ENCODE data around the gene COX19.
"Not testable (repeated sequence)": the region's sequence is repeated elsewhere in the genome, so short reads cannot be mapped to it uniquely, and the experiment has no call there.

COX19 gene

DNA sequence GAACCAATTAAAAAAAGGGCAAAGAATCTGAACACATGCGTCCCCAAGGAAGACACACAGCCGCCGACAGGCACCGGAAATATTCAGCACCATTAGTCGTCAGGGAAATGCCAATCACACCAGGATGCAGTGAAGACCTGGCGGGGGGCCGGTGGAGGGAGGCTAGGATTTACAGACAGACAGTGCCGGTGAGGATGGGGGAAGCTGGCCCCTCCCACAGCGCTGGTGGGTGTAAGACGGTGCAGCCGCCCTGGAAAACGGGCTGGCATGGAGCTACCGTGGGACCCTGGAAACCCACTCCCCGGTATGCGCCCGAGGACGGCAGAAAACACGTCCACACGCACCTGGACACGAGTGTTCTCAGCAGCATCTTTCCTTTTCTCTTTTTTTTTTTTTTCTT is 16.1 kb downstream of the COX19 start:
- DNase-seq = no peak

DNA sequence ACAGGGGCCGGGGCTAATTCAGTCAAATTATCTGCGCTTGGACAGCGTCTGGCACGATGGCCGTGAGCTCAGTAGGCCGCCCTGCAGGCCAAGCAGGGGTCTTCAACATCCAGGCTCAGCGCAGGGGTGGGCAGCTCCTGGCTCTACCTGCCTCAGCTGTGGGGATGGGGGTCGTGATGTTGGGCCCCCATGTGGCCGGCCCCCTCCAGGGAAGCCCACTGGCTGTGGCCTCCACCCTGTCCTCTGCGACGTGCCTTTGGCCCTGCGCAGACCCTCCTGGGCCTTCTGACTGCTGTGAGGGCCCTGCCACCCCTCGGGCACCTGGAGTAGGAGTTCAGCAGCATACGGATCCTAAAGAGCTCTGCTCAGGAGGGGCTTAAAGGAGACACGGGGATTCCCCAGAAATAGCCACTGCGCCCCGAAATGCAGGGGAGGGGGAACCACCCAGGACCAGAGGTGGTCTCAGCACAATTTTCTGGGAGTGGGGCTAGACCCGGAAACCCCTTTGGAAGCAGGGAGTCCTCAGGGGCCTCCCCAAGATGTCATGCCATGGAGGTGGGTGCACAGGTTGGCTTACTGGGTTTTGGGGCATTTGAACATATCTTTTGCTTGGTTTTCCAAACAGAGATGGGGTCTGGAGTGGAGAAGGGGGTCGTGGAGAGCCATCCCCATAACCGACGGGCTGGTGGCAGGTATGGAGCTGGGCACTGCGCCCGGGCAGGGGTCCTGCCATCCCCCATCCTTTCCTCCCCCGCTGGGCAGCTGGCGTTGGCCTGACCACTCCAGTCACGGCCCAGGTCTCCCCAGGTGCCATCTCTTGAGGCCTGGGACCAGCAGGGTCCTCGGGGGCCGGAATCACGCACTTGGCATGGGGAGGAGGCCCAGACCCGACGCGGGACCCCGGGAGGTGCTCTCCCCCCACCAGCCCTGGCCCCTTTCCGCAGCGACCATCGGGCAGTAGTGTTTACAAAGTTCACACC is 16.8 kb downstream of the COX19 start:
- DNase-seq = no peak

DNA sequence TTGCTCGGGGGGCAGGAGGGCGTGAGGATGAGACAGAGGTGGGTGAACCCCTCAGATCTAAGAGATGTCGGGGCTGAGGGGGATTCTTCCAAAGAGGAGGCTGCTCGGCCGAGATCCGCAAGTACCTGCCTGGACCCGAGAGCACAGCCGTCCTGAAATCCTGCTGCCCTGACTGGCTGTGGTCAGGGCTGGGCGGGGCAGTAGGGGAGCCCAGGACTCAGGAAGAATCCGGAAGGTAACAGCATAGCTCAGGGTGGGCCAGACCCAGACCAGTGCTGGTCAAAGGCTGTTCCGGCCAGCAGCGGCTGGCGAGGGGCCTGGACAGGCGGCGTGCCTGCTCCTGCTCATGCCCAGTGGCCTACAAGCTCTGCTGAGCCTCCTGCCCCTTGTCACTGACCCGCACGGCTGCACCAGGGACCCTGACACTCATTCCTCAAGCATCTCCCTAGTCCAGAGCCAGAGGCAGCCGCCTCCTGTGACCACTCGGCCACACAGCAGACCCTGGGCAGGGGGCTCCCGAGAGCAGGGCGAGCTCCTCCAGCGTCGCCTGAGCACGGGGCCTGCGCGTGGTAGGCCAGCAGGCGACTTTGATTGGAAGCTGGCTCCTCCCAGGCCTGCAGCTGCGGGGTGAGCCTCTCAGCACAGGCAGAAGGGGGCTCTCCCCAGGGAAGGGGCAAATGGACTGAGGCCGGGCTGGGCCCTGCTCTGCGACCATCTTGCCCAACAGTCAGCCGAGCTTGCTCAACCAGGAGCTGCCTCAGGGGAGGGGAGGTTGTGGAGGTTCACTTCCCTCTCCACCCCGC is 17.7 kb downstream of the COX19 start:
- DNase-seq = no peak

DNA sequence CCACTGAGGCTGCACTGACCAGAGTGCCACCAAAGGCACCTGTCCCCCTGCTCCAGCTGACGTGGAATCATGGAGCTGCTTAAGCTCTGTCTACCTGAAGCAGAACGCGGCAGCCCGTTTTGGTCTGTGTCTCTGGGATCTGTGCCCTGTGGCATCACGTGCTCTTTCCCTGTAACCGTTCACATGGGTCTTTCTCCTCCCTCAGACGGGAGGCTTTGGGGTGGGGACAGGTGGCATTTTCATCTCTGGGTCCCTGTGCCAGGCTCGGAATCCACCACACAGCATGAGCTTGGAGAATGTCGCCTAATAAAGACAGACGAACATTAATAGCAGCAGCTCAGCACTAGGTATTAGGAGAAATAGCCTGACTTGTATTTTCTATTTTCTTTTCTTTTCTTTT is 19.3 kb downstream of the COX19 start:
- no peak for DNase-seq

DNA sequence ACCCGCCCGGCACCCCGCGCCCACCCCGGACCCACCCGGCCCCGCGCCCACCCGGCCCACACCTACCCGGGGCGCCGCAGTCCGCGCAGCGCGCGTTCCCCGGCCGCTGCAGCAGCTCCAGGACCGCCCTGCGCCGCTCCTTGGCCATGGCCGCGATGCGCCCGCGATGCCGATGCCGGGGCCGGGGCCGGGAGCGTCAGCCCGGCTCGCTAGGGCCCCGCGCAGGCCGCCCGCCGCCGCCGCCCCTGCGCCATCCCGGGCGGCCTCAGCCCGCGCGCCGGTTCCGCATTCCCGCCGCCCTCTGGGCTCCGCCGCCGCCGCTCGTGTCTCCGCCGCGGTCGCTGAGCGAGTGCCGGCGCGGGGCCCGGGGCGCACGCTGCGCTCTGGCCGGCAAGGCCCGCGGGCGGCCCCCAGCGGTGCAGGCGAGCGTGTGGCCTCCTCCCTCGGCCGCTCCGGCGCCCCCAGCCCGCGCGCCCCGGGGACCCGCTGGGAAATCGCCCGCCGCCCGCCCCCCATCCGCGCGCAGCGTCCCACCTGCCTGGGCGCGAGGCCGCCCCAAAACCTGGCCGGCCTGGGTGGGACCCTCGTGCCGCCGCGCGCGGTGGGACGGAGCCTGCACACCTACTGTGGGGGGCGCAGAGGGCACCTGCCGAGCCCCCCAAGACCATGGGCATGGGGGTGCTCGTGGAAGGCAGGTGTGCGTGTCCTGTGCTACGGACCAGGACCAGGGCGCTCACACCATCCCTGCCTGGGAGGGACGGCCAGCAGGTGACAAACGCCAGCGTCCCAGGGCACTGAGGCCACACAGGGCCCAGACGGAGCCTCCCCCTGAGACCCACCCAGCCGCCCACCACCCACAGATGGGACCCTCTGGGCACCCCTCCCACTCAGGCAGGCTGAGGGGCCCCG is 20.8 kb downstream of the COX19 start, which contains the start of gene ADAP1:
Gene ADAP1 (minus strand): TSS at position 351 of the 909 bp plus-strand sequence. CDS start 203 bp downstream, at position 148.
- DNase-seq = peak; percentile 66

DNA sequence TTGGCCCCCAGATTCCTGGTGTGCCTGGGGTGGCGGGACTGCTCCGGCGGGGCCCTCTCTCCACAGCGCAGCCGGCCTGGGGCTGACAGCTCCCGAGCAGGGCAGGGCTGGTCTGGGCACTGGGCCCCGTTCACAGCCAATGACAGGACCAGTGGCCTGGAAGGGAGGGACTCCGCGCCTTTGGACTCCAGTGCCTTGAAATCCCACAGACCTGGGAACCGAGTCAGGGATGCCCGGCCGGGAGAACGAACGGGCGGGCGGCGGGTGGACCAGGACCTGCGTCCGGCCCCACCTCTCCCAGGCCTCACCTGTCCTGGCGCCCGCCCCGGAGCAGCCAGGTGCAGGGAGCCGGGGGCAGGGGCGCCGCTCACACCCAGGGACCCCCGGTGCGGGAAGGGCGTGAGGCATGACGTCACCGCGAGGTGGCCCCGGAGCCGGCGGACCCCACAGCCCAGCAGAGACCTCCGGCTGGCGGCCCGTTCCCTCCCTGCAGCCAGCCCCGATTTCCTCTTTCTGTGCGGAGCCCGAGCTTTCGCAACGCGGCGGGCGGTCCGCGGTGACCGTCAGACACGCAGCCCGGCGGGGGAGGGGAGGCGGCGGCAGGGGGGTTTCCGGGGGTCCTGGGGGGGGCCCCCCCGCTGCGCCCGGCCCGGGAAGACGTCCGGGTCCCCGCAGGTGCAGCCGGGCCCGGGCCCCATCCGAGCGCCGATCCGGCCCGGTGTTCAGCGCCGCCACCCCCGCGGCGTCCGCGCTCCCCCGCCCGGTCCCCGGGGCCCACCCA is 21.6 kb downstream of the COX19 start:
- DNase-seq = no peak

DNA sequence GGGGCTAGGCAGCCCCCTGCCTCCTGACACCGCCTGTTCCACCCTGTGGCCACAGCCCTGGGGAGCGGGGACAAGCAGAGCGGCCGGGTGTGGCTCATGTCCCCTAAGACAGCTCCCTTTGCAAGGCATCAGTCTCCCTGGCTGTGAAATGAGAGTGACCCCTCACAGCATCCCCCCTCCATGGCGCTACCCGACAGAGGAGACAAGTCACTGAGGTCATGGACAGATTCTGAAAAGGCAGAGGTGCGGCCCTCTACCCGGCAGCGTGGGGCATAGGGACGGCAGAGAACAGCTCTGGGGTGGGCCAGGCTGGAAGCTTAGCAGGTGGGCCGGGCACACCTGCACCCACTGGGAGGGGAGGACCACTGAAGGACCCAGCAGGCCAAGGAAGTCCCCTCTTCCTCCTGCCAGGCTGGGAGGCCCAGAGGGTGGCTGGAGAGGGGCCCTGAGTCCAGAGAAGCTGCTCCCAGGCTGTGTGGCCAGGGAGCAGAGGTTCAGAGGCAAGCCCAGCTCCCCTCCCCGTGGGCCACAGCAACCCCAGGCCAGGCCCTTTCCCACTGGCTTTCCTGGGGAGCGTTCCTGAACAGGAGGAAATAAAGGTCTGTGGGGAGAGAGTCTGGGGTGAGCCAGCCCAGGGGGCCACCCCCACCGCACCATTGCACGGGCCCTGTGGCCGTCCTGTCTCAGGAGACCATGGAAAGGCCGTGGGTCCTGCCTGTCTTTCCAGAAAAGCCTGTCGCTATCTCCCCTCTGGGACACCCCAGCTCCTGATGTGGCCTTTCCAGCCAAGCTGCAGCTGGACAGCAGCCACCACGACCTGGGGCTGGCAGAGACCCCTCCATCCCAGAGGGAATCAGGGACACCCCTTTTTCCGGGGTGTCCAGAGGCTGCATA is 22.6 kb downstream of the COX19 start:
- no peak for DNase-seq

DNA sequence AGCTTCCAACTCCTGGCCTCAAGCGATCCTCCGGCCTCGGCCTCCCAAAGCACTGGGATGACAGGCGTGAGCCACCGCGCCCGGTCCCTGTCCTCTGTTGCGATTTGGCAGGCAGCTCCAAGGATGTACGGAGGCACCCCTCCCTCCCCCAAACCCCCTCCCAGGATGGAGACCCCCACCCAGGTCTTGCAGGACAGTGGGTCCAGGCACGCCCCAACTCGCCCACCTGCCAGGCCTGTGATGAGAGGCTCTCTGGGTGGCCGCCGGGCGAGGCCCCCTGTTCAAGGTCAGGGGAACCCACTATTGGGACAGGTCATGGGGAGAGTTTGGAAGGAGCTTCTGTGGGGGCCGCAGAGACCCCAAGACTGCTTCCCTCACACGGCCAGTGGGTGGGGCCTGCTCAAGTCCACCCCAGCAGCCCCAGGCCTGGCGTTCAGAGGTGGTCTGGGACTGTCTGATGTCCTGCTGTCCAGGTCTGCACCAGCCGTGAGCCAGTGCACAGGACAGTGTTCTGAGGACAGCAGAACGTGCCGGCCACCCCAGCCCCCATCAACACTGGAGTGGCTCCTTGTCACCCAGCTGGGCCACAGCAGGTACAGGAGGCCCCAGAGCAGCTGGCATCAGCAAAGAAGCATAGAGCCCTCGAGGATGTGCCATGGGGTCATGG is 23.3 kb downstream of the COX19 start:
- no peak for DNase-seq

DNA sequence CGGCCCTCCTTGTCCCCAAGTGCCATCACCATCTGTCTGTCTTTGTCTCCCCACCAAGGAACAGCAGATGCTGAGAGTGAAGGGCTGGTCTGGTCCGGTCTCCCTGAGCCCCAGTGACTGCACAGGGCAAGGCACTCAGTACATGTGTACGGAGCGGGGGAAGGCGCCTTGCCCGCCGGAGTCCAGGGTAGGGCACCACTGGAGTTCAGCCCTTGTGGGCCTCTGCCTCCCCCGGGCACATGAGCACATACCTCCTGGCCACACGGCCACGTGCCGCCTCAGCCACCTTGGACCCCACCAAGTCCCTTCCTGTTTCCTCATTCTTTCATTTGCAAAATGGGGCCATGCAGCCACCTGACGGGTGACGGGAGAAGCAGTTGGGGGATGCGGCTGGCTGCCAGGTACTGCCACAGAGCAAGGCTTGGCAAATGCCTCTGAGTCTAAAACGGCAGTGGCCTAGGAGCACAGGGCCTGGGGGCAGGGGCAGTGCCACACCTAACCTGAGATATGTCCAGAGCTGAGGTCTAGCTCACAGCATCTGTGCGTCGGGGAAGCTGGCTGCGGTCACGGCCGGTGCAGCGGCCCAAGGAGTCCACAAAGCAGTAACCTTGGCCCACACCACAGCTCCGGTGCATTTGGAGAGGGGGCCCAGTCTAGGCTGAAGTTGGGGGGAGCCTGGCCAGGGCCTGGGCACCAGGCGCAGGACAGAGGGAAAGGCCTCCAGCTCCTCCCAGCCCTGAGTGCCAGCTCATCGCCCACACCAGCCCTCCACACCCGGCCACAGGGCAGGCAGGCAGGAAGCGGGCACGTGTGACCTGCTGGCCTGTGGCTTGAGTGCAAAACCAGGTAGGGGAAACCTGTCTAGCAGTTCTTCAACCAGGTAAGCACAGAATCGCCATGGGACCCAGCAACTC is 26.1 kb downstream of the COX19 start:
- no peak for DNase-seq

DNA sequence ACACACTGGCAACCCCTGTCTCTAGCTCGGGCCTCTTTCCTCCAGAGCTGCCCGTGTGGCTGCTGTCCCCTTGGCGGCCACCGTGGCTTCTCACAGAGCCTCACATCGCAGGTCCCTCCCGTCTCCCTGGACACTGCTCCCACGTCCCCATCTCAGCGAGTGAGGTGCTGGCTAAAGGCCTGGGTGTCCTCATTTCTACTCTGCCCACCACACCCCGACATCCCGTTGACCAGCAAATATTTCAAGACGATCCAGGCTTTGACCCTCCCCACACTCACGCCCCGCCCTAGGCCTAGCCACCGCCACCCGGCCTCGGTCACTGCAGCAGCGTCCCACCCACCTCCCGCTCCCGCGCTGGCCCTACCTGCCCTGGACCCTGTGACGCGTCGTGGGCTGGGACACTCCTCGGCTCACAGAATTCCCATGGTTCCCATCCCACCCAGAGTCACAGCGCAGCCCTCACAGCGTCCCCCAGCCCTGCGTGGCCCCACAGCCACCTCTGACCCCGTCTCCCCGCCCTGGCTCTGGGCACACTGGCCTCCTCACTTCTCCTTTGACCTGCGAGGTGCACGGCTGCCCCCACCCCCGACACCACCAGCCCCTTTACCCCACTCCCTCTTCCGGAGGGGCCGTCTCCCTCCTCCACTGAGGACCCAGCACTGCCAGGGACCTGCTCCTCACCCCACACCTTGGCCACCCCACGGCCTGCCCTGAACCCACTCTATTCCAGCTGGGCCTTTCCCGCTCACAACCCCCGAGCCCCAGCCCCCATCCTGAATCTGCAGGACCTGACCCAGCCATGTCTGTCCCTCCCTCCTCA is 27.7 kb downstream of the COX19 start:
- DNase-seq = no peak

DNA sequence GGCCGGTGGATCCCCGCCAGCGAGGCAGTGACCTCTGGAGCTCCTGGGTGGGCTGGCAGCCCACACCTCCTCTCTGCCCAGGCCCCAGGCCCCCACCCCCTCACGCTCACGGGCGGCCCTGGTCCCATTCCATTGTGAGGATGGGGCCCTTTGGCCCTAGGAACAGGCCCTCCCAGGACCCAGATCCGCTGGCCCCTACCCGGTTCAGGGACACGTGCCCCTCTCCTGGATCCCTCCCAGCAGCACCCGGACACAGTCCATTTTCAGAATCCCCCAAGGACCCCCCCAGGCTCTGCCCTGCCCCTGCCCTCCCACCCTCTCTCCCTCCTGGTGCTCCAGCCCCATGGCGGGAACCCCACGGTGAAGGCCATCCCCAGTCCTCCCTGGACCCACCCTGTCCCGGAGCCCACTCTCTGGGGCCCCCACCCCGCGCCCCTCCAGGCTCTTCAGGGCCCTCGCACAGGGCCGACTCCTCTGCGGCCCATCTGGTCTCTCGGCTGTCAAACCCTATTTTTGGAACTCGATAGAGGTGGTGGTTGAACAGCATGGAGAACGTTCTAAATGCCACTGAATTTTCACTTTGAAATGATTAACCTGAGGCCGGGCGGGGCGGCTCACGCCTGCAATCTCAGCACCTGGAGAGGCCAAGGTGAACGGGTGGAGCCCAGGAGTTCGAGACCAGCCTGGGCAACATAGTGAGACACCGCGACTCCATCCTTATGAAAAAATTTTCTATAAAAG is 28.9 kb downstream of the COX19 start:
- DNase-seq = no peak

DNA sequence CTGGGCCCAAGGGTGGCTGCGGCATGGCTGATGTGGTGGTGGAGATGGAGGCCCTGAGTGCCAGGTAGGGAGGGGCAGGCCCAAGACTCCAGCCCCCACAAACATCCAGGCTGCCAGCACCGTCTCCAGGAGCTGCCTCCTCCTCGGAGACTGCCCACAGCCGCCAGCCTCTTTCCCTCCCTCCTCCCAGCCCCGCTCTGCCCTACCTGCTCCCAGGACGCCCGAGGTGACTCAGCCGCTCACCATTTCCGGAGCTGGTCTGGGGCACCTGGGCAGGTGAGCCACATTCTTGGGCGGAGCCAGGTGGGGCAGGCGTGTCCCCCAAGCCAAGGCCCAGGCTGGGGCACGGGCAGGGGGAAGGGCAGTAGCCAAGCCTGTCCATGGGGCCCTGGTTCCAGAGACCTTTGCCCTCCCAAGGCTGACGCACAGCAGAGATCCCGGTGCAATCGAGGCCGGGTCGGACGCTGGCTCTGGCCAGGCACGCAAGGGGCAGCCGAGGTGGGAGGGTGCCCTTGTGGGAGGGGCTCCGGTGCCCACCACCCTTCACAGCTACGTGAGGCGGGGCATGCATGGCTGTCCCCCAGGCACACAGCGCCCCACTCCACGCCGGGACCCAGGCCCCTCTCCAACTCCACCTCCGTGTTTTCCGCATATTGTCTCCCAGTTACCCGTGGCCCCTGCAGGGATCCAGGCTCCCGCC is 29.6 kb downstream of the COX19 start:
- no peak for DNase-seq

DNA sequence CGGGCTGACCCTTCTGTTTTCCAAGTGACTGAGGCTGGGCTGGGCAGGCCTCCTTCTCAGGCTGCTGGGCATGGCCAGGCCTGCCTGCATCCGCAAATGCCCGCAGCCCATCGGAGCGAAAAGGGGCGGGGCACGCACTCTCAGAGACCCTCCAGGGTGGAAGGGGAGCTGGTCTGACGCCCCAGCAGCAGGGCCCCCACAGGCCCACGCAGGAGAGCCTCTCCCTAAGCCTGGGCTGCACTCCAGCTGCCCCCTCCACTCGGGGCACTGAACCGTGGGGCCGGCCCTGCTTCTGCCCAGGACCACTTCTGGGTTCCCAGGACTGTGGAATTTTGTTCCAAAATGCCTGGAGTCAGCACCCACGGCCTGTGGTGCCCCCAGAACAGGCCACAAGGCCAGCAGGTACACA is 30.2 kb downstream of the COX19 start:
- DNase-seq = no peak

DNA sequence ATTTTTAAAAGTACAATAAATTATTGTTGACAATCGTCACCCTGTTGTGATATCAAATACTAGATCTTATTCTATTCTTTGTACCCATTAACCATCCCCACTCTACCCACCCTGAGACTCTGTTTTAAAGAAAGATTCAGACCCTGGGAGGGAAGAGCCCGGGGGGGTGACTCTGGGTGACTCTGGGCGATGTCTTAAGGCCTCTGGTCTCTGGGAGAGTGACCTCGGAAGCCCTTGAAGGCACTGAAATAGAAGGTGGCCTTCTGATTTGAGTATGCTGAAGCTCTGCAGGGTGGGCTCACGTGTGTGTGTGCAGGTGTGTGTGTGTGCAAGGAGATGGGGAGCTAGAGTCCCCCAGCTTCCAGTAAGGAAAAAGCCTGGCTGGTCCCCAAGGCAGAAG is 30.6 kb downstream of the COX19 start:
- DNase-seq = no peak

DNA sequence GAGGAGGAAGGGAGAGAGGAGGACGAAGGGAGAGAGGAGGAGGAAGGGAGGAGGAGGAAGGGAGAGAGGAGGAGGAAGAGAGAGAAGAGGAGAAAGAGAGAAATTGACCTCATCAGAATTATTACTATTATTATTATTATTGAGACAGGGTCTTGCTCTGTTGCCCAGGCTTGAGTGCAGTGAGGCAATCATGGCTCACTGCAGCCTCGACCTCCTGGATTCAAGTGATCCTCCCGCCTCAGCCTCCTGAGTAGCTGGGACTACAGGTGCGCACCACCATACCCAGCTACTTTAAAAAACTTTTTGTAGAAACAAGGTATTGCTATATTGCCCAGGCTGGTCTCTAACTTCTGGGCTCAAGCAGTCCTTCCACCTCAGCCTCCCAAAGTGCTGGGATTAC is 31.6 kb downstream of the COX19 start:
- not testable (repeated sequence) for DNase-seq

DNA sequence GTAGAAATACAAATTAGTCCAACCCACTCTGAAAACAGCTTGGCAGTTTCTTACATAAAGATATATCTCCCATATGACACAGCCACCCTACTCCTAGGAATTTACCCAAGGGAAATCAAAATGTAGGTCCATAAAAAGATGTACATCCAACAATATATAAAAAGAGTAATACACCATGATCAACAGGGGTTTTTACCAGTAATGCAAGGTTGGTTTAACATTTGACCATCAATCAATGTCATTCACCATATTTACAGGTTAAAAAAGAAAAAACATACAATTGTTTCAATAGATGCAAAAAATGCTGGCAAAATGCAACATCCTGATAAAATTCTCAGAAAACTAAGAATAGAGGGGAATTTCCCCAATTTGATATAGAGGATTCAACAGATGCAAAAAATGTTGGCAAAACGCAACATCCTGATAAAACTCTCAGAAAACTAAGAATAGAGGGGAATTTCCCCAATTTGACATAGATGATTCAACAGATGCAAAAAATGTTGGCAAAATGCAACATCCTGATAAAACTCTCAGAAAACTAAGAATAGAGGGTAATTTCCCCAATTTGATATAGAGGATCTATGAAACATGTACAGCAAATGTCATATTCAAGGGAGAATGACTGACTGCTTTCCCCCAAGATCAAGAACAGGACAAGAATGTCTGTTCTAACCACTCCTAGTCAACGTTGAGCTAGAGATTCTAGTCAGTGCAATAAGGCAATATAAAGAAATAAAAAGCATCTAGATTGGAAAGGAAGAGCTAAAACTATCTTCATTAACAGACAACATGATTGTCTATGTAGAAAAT is 34.5 kb downstream of the COX19 start:
- DNase-seq = no peak

Data from activated CD4-positive, alpha-beta T cell treated with anti-CD3 and anti-CD28 coated beads for 48 hours (primary cell).